NCI-H2171 (cell line): ENCODE measurements around the gene B4GALT5.
"Not testable (repeated sequence)": the region's sequence is repeated elsewhere in the genome, so short reads cannot be mapped to it uniquely, and the experiment has no call there.

Source experiments
- DNase-seq: peaks from one replicate; lab custom pipeline; 2025; lab: John Stamatoyannopoulos, UW

B4GALT5 gene

GRCh38 chr20:49679634-49680033 lies 34.0 kb downstream of the B4GALT5 start:
- no peak for DNase-seq

DNA sequence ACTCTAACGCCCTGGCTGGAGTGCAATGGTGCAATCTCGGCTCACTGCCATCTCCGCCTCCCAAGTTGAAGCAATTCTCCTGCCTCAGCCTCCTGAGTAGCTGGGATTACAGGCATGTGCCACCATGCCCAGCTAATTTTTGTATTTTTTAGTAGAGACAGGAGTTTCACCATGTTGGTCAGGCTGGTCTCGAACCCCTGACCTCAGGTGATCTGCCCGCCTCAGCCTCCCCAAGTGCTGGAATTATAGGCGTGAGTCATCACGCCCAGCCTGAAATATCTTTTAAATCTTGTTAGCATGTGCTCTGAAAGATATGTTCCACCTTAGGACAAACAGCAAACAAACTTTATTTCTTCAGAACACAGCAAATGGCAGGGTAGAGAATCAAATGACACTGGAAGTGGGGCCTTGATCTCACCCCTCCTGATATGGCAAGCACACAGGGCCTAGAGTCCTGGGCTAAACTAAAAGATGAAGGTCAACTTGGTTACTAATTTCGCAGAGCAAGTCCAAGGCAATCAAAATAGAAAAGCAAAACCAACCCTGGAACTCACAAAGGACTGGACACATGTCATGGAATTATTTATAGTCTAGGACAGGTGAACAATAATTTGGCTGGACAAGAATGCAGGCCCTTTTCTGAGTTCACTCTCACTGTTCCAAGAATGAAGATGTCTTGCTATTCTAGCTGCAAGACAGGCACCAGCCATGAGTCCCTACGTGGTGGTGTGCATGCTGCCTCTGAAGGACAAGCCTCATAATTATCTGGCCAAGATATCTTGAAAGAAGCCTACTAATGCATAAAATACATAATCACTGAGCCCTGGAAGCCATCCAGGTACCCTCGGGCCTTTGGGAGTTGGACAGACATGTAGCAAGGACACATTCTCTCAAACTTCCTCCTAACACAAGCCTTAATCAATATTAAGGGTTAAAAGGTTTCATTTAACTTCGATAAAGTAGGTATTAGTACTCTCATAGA lies 35.6 kb downstream of the B4GALT5 start:
- DNase-seq, result no peak

DNA sequence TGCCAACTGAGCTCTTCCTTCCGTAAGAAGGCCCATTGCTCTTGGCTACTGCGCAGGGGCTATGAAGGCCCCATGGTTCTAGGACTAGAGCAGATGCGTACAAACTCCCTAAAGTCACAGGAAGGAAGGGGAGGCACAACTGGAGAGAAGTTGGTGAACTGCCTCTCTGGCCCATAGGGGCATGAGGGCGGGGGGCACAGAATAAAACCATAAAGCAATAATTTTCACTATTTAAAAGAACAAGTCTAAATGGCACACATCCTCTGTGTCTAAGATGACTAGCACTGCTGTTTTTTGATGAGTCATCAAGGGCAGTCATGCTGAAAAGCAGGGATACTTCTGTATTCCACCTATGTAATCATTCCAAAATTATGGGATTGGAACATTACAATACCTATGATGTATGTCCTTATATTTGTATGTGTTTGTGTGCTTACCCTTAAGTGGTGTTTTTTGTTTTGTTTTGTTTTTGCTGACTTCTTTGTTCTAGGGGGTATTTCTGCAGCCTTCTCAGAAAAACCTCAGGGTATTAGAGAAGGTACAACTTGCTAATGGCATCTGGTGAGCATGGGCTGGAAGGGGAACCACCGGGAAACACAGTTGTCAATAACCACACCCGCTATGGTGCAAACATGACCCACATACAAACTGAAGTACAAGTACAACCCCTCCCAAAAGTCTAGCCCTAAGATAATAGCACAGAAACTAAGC lies 36.9 kb downstream of the B4GALT5 start:
- no peak for DNase-seq

GRCh38 chr20:49675368-49676151 lies 38.1 kb downstream of the B4GALT5 start:
- DNase-seq, result no peak

GRCh38 chr20:49674383-49675352 lies 39.0 kb downstream of the B4GALT5 start:
- no peak for DNase-seq

GRCh38 chr20:49672096-49672664 lies 41.5 kb downstream of the B4GALT5 start:
- no peak for DNase-seq

GRCh38 chr20:49671433-49671832 lies 42.2 kb downstream of the B4GALT5 start:
- DNase-seq, result no peak

DNA sequence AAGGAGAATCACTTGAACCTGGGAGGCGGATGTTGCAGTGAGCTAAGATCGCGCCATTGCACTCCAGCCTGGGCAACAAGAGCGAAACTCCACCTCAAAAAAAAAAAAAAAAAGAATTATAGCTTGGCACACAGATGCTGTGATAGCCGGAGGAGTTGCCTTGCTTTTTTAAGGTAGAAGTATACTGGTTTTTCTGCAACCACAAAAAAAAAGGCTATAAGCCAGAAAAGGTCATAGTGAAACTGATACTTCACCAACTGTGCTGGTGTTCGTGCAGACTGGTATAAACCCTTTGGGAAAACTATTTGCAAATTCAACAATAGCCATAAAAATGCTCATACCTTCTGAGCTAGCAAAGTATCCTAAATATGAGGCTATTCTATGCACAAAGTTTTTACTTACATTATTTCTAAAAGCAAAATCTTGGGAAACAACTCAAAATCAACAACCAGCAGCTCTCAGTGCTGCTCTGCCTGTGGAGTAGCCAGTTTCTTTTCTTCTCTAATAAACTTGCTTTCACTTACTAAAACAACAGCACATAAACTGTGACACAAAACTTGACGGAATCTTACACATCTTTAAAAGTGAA lies 44.0 kb downstream of the B4GALT5 start:
- no peak for DNase-seq

DNA sequence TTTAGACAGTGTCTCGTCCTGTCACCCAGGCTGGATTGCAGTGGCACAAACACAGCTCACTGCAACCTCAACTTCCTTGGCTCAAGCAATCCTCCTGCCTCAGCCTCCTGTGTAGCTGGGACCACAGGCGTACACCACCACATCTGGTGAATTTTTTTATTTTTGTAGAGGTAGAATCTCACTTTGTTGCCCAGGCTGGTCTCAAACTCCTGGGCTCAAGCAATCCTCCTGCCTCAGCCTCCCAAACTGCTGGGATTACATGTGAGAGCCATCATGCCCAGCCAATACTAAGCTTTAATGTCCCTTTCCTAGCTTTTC lies 44.8 kb downstream of the B4GALT5 start:
- not testable (repeated sequence) for DNase-seq

GRCh38 chr20:49668181-49668877 lies 45.3 kb downstream of the B4GALT5 start:
- DNase-seq, result no peak

- no peak for DNase-seq
Measured at GRCh38 chr20:49666911-49667310, 46.8 kb downstream of the B4GALT5 start.

- DNase-seq, result no peak
Measured at GRCh38 chr20:49665796-49666195, 47.9 kb downstream of the B4GALT5 start.

DNA sequence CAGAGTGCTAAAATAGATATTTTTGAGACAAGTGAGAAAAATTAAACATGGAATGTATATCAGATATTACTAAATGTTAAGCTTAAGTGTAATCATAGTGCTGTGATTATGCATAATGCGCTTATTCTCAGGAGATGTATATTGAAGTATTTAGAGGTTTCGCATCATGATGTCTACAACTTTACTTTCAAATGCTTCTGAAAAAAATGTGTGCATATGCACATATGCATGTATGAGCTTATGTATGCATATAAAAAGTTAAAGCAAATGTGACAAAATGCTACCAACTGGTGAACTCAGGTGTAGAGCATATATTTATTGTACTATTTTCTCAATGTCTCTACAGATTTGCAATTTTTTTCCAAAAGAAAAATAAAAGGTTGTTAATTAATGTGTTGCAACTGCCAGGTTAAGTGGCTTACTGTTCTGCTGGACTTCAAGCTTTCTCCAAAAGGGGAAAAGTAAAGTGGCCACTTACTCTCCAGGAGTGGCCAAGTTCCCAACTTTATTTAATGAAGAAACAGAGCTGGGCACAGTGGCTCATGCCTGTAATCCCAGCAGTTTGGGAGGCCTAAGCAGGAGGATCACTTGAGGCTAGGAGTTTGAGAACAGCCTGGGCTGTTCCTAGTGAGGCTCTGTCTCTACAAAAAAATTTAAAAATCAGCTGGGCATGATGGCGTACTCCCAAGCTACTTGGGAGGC lies 48.9 kb downstream of the B4GALT5 start:
- DNase-seq, result no peak

DNA sequence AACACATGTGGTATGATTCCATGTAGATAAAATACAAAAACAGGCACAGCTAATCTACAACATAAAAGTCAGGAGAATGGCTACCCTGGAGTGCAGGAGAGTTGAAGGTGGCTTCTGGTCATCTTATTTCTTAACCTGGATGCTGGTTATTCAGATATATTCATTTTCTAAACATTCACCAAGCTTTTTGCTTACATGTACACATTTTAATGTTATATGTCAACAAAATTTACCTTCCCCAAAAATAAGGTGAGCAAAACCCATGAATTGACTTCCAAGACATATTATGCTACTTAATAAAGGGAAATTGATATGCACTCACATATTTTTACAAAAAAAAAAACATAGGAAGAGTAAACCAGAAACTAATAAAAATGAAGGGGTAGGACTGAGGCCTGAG lies 50.6 kb downstream of the B4GALT5 start:
- no peak for DNase-seq

- no peak for DNase-seq
Measured at GRCh38 chr20:49661560-49662329, 51.9 kb downstream of the B4GALT5 start.

GRCh38 chr20:49660912-49661311 lies 52.8 kb downstream of the B4GALT5 start:
- no peak for DNase-seq

- no peak for DNase-seq
Measured at GRCh38 chr20:49659056-49659455, 54.6 kb downstream of the B4GALT5 start.

DNA sequence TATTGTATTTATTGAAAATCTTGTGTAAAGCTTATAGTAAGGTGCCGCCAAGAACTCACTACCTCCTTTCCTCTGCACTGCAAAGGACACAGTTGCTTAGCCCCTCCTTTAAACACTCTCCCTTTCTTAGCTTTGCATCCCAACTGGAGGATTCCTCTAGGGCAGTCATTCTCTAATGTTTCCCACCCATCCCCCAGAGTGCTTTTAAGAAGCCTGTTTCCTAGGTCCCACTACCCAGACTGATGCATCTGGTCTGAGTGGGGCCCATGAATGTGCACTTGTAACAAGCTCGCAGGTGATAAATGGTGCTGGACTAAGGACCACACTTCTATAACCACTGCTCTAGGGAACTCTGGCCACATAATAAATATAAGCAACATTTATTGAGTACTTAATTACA lies 55.2 kb downstream of the B4GALT5 start:
- no peak for DNase-seq
